Measurements from ENCODE around the gene ANKS3.

Gene ANKS3, protein sequence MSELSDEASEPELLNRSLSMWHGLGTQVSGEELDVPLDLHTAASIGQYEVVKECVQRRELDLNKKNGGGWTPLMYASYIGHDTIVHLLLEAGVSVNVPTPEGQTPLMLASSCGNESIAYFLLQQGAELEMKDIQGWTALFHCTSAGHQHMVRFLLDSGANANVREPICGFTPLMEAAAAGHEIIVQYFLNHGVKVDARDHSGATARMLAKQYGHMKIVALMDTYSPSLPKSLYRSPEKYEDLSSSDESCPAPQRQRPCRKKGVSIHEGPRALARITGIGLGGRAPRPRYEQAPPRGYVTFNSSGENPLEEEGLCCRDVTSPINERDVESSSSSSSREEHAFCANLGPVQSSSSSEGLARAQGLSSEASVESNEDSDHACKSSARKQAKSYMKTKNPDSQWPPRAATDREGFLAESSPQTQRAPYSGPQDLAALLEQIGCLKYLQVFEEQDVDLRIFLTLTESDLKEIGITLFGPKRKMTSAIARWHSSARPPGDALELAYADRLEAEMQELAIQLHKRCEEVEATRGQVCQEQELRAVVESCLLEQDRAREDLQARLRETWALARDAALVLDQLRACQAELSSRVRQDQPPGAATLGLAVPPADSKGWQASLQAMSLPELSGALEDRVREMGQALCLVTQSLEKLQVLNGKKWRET

DNA sequence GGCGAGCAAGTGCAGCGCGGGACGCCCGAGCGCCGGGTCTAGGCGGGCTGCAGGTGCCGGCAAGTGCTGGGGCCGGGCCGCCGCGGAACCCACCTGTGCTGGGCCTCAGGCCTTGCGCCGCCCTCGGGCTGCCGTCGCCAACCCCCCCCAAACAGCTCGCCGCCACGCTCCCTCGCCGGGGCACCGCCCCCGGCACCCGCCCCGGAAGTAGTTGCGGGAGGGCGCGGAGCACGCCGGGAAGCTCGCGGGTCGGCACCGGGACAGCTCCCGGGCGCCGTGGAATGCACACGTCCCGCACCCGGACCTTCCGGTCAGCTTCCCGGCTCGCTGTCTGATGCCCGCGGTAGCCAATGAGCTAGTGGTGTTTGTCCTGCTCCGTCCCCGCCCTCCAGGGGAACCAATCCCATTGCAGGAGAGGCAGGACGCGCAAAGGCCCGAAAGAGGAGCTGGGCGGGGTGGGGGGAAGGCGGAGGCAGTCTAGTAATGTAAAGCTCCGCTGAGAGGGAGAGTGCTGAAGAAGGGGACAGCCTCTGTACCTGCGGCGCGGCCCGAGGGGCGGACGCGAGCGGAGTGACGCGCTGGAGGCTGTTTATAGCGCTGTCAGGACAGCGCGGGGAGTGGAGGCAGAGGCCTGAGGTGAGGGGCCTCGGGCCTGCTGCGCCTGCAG, at the start of gene ANKS3, which contains the start of gene DNAAF8:
Gene ANKS3, minus strand, starts transcription at position 209 of the 667 bp plus-strand sequence. CDS start 4,122 bp downstream, outside the sequence.
Gene DNAAF8, plus strand, starts transcription at position 475 of the 667 bp plus-strand sequence. CDS start 1,978 bp downstream, outside the sequence.
- peak; percentile 87 for DNase-seq

DNA sequence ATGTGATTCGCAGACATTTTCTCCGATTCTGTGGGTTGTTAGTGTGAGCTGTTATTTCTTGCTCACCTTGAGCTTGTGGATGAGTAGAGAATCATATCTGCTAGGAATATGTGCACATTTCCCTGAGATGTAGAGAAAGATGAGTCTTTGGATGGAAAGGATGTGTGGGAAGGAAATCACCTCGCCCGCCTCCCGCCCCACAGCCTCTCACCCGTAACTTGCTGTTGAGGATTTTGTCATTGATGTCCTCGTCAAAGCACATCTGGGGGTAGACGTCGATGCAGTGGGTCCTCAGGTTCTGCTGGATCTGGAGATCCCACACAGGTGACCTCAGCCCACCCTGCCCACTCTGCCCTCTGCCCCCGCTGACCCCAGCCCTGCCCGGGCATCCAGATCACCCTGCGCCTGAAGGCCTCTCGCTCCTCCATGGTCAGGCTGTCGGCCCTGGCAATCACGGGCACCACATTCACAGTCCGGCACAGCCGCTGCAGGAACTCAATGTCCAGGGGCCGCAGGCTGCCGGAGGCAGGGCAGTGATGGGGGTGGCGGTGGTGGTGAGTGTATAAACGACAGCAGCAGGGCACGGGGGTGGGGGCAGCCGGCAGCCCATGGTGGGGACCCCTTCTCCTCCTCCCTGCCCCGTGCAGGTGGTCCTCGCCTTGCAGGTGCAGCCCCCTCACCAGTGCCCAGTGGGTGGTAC, 49.3 kb upstream of the ANKS3 start:
- DNase-seq: no peak

DNA sequence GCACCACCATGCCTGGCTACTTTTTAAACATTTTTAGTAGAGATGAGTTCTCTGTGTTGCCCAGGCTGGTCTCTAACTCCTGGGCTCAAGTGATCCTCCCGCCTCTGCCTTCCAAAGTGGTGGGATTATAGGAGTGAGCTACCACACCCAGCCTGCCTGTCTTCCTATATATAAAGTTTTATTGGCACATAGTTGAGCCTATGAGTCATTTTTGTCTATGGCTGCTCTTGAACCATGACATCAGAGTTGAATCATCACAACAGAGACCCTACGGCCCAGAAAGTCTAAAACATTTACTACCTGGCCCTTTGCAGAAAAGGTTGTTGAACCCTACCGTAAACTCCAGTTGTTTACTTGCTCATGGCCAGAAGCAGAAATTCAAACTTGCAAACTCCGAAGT, 46.2 kb upstream of the ANKS3 start:
- DNase-seq: no peak

DNA sequence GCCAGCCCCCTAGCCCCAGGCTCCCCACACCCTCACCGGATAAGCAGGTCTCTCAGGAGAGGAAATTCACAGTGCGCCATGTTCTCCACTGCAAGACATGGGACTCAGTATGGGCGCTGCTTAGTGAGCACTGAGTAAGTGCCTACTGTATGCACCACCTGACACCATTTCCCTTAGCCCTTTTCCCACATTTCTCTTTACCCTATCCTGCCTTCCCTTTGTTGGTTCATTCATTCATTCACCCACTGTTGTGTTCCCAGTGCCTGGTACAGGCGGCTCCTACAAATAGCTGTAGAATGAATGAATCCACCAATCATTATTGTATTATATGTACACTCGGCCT, 44.0 kb upstream of the ANKS3 start:
- no peak for DNase-seq

DNA sequence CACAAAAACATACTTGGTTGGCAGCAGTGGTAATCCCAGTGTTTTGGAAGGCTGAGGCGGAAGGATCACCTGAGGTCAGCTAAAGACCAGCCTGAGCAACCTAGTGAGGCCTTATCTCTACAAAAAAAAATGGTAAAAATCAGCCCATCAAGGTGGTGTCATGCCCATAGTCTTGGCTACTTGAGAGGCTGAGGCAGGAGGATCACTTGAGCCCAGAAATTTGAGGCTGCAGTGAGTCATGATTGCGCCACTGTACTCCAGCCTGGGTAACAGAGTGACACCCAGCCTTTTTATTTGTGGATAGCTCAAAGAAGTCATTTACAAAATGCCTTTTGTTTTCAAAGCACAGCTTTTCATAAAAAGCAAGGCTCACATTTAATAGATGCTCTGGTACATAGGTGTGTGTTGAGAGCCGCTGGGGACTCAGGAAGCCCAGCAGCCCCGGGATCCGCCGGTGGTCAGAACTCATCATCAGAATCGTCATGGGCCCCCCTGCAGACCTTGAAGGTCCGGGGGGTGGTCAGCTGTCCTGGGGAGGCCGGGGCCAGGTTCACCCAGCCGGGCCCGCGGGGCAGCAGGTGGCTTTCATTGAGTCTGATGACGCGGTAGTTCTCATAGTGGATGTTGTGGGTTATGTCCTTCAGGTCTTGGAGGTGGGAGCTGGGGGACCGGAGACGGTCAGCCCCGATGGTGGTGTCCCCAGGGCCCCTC, 43.4 kb upstream of the ANKS3 start:
- DNase-seq: no peak

DNA sequence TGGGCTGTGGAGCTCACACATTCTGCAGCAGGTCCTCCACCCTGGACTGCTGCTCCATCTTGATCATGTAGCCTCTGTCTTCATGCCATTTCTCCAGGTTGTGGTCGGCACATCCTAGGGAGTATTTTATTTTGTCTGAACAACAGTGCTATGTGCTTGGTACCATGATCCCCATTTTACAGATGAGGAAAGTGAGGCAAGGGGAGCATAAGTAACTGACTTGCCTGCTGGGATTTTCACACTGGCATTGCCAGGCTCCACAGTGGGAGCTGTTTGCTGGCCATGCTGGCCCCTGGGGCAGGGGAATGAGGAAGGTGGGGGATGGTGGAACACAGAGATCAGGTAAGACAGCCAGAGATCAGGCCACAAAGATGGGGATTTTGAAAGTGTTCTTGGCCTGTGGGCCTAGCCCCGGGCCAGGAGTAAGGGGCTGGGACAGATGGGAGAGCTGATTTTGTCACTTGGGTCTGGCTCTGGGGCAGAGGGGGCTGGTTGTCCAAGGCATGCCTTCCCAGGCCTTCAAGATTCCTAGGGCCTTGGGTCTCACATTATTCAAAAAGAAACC, 42.2 kb upstream of the ANKS3 start:
- DNase-seq: no peak

DNA sequence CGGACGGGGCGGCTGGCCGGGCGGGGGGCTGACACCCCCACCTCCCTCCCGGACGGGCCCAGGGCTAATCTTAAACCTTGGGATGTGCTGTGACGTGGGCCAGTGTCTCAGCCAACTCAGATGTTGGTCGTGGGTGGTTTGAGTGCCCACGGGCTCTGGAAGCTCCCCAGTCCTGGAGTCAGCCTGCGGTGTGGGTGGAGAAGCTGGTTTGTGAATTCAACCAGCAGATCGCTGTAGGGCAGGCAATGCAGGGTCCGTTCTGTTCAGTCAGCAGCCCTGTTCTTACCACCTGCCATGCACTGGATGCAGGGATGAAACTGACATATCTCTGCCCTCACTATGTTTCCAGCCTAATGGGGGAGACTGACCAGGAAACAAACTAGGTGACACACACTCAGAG, 40.9 kb upstream of the ANKS3 start:
- DNase-seq: no peak

DNA sequence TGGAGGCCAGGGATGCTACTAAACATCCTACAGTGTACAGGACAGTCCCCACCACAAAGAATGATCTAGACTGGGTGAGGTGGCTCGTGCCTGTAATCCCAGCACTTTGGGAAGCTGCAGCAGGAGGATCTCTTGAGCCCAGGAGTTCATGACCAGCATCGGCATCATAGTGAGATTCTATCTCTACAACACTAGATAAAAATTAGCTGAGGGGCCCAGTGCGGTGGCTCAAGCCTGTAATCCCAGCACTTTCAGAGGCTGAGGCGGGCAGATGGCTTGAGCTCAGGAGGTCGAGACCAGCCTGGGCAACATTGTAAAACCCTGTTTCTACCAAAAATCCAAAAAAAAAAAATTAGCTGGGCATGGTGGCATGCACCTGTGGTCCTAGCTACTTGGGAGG, 38.3 kb upstream of the ANKS3 start:
- no peak for DNase-seq

DNA sequence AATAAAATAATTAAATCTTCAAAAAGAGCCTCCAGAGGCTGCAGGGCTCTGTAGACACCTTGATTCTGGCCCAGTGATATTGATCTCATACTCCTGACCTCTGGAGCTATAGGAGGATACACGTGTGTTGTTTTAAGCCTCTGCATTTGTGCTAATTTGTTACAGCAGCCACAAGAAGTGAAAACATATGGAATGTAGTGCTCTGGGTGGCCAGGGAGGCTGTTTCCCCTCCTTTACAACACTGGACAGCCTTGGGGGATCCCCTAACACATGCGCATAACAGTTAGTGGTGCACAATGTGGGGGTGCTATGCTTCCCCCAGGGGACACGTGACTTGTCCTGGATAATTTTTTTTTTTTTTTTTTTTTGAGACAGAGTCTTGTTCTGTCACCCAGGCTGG, 37.6 kb upstream of the ANKS3 start:
- DNase-seq: no peak

DNA sequence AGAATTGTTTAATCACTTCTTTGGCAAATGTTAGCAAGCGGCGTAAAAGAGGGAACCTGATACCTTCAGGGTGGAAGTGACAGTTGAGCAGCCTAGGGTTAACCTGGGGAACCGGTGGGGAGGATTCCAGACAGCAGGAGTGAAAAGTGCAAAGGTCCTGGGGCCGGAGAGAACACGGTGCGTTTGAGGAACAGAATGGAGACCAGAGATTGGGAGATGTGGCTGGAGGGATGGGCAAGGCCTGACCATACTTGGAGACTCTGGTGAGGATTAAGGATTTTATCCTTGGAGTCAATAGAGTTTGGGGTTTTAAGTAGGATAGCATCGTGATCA, 35.2 kb upstream of the ANKS3 start:
- no peak for DNase-seq

DNA sequence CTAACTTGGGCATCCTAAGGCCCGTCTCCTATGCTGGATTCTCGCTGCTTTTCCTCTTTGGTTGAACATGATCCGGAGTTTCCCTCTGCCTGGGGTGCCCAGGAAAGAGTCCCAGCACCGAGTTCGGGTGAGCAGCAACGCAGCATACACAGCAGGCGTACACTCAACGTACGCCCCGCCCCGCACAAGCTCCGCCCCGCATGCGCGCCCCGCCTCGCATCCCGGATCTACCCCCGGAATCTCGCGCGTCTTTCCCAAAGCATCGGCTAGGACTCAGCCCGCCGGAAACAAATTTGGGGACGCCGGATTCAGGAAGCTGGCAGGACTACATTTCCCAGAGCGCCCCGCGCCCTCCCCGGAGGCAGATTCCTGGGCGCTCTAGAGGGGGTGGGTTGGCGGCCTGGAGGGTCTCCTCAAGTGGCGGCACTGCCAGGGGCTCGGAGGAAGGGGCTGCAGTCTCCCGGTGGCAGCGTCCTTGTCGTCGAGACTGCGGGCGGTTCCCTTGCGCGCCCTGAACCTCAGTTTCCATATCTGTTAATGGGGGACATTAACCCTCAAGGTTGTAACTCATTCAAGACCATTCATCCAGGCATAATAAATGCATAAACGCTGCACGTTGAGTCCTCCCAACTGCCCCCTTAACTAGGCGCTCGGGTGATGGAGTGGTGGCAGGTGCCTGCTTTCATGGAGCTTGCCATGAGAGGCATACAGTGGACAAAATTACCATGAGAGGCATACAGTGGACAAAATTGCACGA, 34.7 kb upstream of the ANKS3 start:
- DNase-seq: peak; percentile 94

DNA sequence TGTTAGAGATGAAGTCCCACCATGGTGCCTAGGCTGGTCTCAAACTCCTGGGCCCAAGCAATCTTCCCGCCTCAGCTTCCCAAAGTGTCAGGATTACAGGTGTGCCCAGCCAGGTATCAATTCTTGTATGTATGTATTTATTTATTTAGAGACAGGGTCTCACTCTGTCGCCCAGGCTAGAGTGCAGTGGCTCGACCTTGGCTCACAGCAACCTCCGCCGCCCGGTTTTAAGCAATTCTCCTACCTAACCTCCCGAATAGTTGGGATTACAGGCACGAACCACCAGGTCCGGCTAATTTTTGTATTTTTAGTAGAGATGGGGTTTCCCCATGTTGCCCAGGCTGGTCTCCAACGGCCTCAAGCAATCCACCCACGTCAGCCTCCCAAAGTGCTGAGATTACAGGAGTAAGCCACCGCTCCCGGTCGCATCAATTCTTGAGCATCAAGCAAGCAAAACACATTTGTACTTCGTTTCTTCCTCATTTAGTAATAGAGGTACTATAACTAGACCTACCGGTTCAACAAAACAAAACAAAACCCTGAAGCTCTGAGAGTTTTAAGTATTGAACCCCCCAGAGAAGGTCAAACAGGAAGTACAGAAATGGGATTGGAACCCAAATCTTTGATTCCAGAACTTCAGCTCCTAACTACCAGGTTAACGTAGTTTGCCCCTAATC, 33.9 kb upstream of the ANKS3 start:
- no peak for DNase-seq

DNA sequence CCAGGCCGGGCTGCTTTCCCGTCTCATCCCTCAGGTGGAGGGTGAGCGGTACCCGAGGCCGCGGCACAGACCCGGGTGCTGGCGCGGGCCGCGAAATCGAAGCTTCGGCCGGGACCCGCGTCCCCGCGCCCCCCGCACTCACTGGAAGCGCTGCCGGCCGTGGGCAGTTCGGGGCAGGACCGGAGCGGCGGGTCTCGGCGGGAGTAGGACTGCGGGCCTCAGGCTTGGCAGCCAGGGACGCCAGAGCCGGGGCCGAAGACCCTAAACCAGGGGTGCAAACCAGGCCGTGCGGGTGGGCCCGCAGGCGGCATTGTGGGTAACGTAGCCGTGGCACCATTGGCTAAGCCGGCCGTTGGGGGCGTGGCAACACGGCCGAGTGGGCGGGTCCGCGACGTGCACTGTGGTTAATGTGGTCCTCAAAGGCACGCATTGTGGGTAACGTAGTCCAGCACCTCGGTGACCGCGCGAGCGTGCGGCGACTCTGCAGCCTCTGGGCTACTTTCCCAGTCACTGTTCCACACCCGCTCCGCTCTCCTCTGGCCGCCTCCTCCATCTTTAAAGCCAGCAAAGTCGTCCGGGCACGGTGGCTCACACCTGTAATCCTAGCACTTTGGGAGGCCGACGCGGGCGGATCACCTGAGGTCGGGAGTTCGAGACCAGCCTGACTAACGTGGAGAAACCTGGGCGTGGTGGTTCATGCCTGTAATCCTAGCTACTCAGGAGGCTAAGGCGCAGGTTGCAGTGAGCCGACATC, 33.0 kb upstream of the ANKS3 start, which contains the start of gene ZNF500:
Gene ZNF500, minus strand, starts transcription at position 288 of the 754 bp plus-strand sequence. CDS start 1,184 bp downstream, outside the sequence.
- DNase-seq: peak; percentile 99

DNA sequence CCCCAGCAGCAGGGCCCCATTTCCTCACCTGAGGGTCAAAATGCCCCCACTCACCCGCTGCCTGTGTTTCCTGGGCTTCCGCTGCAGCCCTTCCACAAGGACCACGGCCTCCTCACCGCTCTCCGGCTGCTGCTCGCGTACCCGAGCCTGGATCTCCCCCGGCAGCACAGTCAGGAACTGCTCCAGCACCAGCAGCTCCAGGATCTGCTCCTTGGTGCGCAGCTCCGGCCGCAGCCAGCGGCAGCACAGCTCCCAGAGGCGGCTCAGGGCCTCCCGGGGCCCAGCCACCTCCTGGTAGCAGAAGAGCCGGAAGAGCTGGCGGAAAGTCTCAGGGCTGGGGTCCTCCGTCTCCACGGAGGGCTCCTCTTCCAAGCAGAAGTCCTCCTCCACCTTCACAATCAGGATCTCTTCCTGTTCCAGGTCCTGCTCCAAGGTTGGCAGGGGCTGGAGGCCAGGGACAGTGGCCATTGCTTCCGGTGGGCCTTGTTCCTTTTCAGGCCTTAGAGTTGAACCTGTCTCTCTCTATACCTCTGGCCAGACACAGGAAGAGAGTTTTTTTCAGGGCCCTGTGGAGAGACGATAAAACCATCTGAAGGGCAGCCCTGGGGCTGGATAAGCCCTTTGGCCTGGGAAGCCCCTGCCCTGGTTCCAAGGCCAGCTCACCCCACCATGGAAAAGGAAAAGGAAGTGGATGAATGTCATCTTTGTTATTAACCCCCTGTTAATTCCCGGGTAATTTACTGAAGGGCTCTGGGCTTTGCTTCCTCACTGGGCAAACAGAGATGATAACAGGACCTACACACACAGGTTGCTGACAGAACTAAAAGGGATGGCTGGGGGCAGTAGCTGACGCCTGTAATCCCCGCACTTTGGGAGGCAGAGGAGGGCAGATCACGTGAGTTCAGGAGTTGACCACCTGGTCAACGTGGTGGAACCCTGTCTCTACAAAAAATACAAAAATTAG, 31.7 kb upstream of the ANKS3 start:
- no peak for DNase-seq

DNA sequence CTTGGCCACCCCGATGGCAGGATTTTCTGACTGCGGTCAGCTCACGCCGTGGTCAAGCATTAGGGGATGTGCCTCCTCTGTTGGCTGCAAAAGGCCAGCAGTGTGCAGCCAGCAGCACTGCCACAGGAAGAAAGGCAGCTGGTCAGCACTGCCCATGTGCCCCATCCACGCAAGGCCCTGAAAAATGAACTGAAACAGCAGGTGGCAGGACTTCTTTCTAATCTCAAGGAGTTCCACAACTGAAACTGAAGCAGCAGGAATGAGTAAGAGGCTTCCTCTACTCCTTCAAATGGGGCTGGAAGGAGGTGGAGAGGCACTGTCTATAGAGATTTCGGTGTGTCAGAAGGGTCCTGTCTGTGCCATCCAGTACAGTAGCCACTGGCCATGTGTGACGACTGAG, 29.7 kb upstream of the ANKS3 start:
- no peak for DNase-seq

DNA sequence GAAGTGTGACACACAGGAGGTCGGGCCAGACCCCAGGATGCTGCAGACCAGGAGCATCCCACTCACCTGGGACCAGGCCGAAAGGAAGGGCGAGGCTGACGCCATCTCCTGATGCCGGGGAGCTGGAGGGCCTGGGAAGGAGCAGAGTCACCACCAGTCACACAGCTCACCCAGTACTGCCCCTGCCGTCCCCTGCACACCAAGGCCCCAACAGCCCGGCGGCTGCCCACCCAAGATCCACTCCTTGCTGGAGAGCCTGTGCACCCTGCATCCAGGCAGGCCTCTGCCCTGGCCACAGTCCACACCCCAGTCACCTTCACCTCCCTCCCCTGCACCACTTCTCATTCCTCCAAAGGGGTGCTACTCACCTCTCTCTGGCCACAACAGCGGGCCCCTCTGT, 28.1 kb upstream of the ANKS3 start:
- no peak for DNase-seq

DNA sequence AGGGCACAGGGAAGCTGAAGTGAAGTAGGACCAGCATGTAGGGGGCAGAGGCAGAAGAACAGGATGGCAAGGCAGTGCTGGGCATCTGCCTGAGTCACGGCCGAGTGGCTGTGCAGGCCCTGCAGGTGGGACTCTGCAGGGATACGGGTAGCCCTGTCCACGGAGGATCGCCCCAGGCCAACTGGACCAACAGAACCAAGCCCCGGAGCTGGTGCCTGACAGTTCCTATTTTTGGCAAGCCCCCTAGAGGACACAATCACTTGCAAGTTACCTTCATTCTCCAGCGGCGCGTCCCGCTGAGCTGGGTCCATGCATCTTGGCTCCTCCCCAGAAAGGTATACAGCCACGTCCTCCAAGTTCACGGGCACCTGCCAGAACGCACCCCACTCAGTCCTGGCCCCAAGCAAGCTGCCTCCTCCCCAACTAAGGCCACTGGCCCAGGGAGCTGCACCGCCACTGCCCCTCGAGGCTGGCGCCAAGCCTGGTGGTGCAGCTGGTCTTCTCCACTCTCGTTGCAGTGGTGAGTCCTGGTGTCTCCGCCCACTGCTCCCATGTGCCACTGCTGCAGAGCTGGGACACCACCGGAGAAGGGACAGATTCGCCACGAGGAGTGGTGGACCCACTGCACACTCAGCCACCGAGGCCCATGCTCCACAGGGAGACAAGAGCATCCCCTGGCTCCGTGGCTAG, 26.3 kb upstream of the ANKS3 start:
- no peak for DNase-seq

DNA sequence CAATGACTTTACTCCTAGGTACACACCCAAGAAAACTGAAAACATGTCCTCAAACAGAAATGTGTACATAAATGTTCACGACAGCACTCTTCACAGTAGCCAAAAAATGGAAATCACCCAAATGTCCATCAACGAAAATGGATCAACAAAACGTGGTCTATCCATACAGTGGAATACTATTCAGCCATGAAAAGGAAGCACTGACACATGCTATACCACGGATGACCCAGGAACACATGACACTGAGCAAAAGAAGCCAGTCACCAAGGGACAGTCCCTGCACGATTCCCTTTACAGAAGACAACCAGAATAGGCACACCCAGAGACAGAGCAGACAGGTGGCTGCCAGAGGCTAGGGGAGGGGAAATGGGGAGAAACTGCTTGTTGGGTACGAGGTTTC, 21.6 kb upstream of the ANKS3 start:
- no peak for DNase-seq

Measured in activated CD4-positive, alpha-beta T cell treated with anti-CD3 and anti-CD28 coated beads, Interleukin-2, Interleukin-6, amounts not matched to agents 100 ng/mL and 50 ng/mL, durations not matched to agents 16 hours and 8 hours (primary cell).